ENCODE data around the gene CABLES1. TPM values are rescaled to one million over a fixed set of nuclear protein-coding genes. Genes with fewer than 3 reads are reported as not detected.

CABLES1 gene
- total RNA-seq, 1 experiment from 2014 or later = 29.5 TPM

- BruUV-seq (replicated peaks) = no TSS peak
- H3K9me3 ChIP-seq = no peaks in the 10 kb centered on the region
- peaks cover 5% of the 10 kb centered on the region for H3K36me3 Mint-ChIP-seq (ENCODE audit: insufficient read depth, unreplicated experiment)
These were observed 31.7 kb downstream of the CABLES1 start for GRCh38 chr18:23166891-23167541.

GRCh38 chr18:23169673-23170044 lies 34.4 kb downstream of the CABLES1 start:
- no peak for DNase-seq
- Mint-ChIP-seq H3K4me1 (ENCODE audit: low read depth, unreplicated experiment) (no peaks in the 10 kb centered on the region), H3K4me3 (ENCODE audit: unreplicated experiment) (no peak overlapping the region), H3K27ac (ENCODE audit: unreplicated experiment) (no peak overlapping the region), H3K36me3 (ENCODE audit: insufficient read depth, unreplicated experiment) (peaks cover 10% of the 10 kb centered on the region), H3K9me3 (ENCODE audit: unreplicated experiment) (no peaks in the 10 kb centered on the region), H3K27me3 (ENCODE audit: insufficient read depth, unreplicated experiment) (no peaks in the 10 kb centered on the region)
- Histone ChIP-seq H3K27me3 (replicated peaks; ENCODE audit: control insufficient read depth, insufficient read depth, low read length) (no peaks in the 10 kb centered on the region), H3K9me3 (no peaks in the 10 kb centered on the region), H3K4me3 (ENCODE audit: low read depth, low read length) (no peak overlapping the region), H3K4me1 (no peaks in the 10 kb centered on the region), H3K36me3 (ENCODE audit: control insufficient read depth, insufficient read depth, low read length) (no peaks in the 10 kb centered on the region)
- POLR2A ChIA-PET = no interaction called here
- BruUV-seq (replicated peaks) = no TSS peak
- intact Hi-C loops (cut with micrococcal nuclease; ENCODE audit: unreplicated experiment) = no loop called here
- CTCF ChIA-PET = no interaction called here
- TF ChIP-seq CTCF (IDR thresholded peaks at IDR 0.05; ENCODE audit: insufficient read depth in 1 of 2, low read depth in 1 of 2, low read length in 1 of 2, severe bottlenecking in 1 of 2, unreplicated experiment in 1 of 2) = no peak

More at GRCh38 chr18:23166891-23167541, 31.7 kb downstream of the CABLES1 start:
- TF ChIP-seq CTCF (IDR thresholded peaks at IDR 0.05; ENCODE audit: insufficient read depth in 1 of 2, low read depth in 1 of 2, low read length in 1 of 2, severe bottlenecking in 1 of 2, unreplicated experiment in 1 of 2) = no peak
- H3K4me1 ChIP-seq = no peaks in the 10 kb centered on the region
- no peak for DNase-seq
- H3K27me3 Mint-ChIP-seq (ENCODE audit: insufficient read depth, unreplicated experiment) = no peaks in the 10 kb centered on the region
- H3K4me1 Mint-ChIP-seq (ENCODE audit: low read depth, unreplicated experiment) = peaks cover 10% of the 10 kb centered on the region
- POLR2A ChIA-PET = no interaction called here
- intact Hi-C loops (cut with micrococcal nuclease; ENCODE audit: unreplicated experiment) = no loop called here
- no peak overlapping the region for H3K27ac Mint-ChIP-seq (ENCODE audit: unreplicated experiment)
- H3K36me3 ChIP-seq (ENCODE audit: control insufficient read depth, insufficient read depth, low read length) = no peaks in the 10 kb centered on the region
- no peaks in the 10 kb centered on the region for H3K27me3 ChIP-seq (replicated peaks; ENCODE audit: control insufficient read depth, insufficient read depth, low read length)
- no peaks in the 10 kb centered on the region for H3K9me3 Mint-ChIP-seq (ENCODE audit: unreplicated experiment)
- CTCF ChIA-PET = interaction anchor here (1.2 kb wide), 1 partner anchor 25 kb away, joined by 3 read pairs; no protein-coding TSS in a partner anchor
- no peak overlapping the region for H3K4me3 Mint-ChIP-seq (ENCODE audit: unreplicated experiment)
- H3K4me3 ChIP-seq (ENCODE audit: low read depth, low read length) = no peak overlapping the region

GRCh38 chr18:23170137-23170536 lies 34.9 kb downstream of the CABLES1 start:
- CTCF ChIA-PET = interaction anchor here (0.7 kb wide), 1 partner anchor 9 kb away, joined by 3 read pairs; no protein-coding TSS in a partner anchor
- Mint-ChIP-seq H3K4me3 (ENCODE audit: unreplicated experiment) (no peak overlapping the region), H3K9me3 (ENCODE audit: unreplicated experiment) (no peaks in the 10 kb centered on the region), H3K27me3 (ENCODE audit: insufficient read depth, unreplicated experiment) (no peaks in the 10 kb centered on the region), H3K27ac (ENCODE audit: unreplicated experiment) (no peak overlapping the region), H3K4me1 (ENCODE audit: low read depth, unreplicated experiment) (no peaks in the 10 kb centered on the region), H3K36me3 (ENCODE audit: insufficient read depth, unreplicated experiment) (peaks cover 10% of the 10 kb centered on the region)
- Histone ChIP-seq H3K9me3 (no peaks in the 10 kb centered on the region), H3K27me3 (replicated peaks; ENCODE audit: control insufficient read depth, insufficient read depth, low read length) (no peaks in the 10 kb centered on the region), H3K4me1 (no peaks in the 10 kb centered on the region), H3K36me3 (ENCODE audit: control insufficient read depth, insufficient read depth, low read length) (no peaks in the 10 kb centered on the region), H3K4me3 (ENCODE audit: low read depth, low read length) (no peak overlapping the region)
- POLR2A ChIA-PET = no interaction called here
- no peak for DNase-seq
- no peak for TF ChIP-seq CTCF (IDR thresholded peaks at IDR 0.05; ENCODE audit: insufficient read depth in 1 of 2, low read depth in 1 of 2, low read length in 1 of 2, severe bottlenecking in 1 of 2, unreplicated experiment in 1 of 2)
- intact Hi-C loops (cut with micrococcal nuclease; ENCODE audit: unreplicated experiment) = no loop called here
- BruUV-seq (replicated peaks) = no TSS peak
